A549 (cell line): ENCODE data around the gene MGP. TPM values are rescaled to one million over a fixed set of nuclear protein-coding genes. Genes with fewer than 3 reads are reported as not detected.

ENCODE experiments used
- ATAC-seq, 2 experiments: fragments of 200-7000 bp in 1 of 2; fragments of >200 bp in 1 of 2; cut with Nextera tagmentation in 1 of 2; cut with Tn5 transposase in 1 of 2; 3 replicates each; pipeline versions ENCODE4 v1.8.0 to v1.9.1; 2018 to 2020; ENCODE audit warnings: mild to moderate bottlenecking in 1 of 2, moderate library complexity in 1 of 2
- CTCF ChIA-PET: fragments of 300-600 bp; sonication (Branson Sonifier 250); formaldehyde crosslinking; extraction: SDS; loops from one replicate; lab custom pipeline; 2021; ENCODE audit warnings: antibody characterized with exemption, inconsistent platforms; lab: Yijun Ruan, JAX
- POLR2A ChIA-PET: fragments of 350-600 bp; formaldehyde crosslinking; extraction: SDS; loops from one replicate; lab custom pipeline; 2021; ENCODE audit warnings: antibody characterized with exemption, inconsistent platforms; lab: Yijun Ruan, JAX
- DNase-seq, 2 experiments: peaks; one replicate each; pipeline versions ENCODE4 v3.0.0 to v3.0.0-alpha.2; 2011 to 2016; ENCODE audit warnings: low read depth in 1 of 2, low spot score in 1 of 2
- FAIRE-seq: peaks from 2 replicates; lab custom pipeline; 2011; peaks lifted over from hg19 to GRCh38; lab: Jason Lieb, UNC
- H3K27ac ChIP-seq, 2 experiments: fragments of >200 bp; sonication (Bioruptor Twin); formaldehyde crosslinking; 3 replicates each; pipeline ENCODE4 v1.5.1; 2016 to 2017
- H3K4me1 ChIP-seq: fragments of >200 bp; sonication (Bioruptor Twin); formaldehyde crosslinking; 3 replicates; pipeline ENCODE4 v1.6.1; 2016
- H3K4me2 ChIP-seq: fragments of >200 bp; sonication (Bioruptor Twin); formaldehyde crosslinking; 3 replicates; pipeline ENCODE4 v1.6.1; 2016
- H3K4me3 ChIP-seq: fragments of >200 bp; sonication (Bioruptor Twin); formaldehyde crosslinking; 3 replicates; pipeline ENCODE4 v1.5.1; 2016
- H3K9me3 ChIP-seq: fragments of >200 bp; sonication (Bioruptor Twin); formaldehyde crosslinking; 3 replicates; pipeline ENCODE4 v1.6.1; 2016
- BHLHE40 ChIP-seq: IDR thresholded peaks from 2 replicates; pipeline ENCODE4 v1.6.1; 2012; ENCODE audit warnings: low read depth, low read length, inconsistent platforms
- CBX2 ChIP-seq: fragments of 200-600 bp; sonication (generic); IDR thresholded peaks from 2 replicates; pipeline ENCODE4 v1.6.1; 2016; ENCODE audit warnings: low read depth, mild to moderate bottlenecking, borderline replicate concordance
- CBX8 ChIP-seq: fragments of 200-600 bp; sonication (generic); IDR thresholded peaks from 2 replicates; pipeline ENCODE4 v1.6.1; 2016
- EHF ChIP-seq: fragments of 250-450 bp; sonication (Bioruptor Pico); IDR thresholded peaks from 2 replicates; pipeline ENCODE4 v1.5.0; 2020; ENCODE audit warnings: mild to moderate bottlenecking
- FOSL2 ChIP-seq, 2 experiments: fragments of 450-650 bp in 1 of 2; fragments of >200 bp in 1 of 2; sonication (Bioruptor Twin) in 1 of 2; formaldehyde crosslinking; IDR thresholded peaks; 2 replicates each; pipeline versions ENCODE4 v1.5.0 to v1.6.1; 2016 to 2020; ENCODE audit warnings: mild to moderate bottlenecking in 1 of 2, moderate library complexity in 1 of 2
- FOXS1 ChIP-seq: fragments of 250-450 bp; sonication (Bioruptor Pico); IDR thresholded peaks from 2 replicates; pipeline ENCODE4 v1.5.0; 2020; ENCODE audit warnings: mild to moderate bottlenecking, moderate library complexity
- HOXB13 ChIP-seq: fragments of 250-450 bp; sonication (Bioruptor Pico); IDR thresholded peaks from 2 replicates; pipeline ENCODE4 v1.5.0; 2020; ENCODE audit warnings: low read depth, mild to moderate bottlenecking, moderate library complexity
- JUN ChIP-seq, 2 experiments: fragments of >200 bp; sonication (Bioruptor Twin); formaldehyde crosslinking; IDR thresholded peaks; 2 replicates in 1 of 2; 3 replicates in 1 of 2; pipeline ENCODE4 v1.6.1; 2016 to 2017
- KDM1A ChIP-seq: fragments of 200-600 bp; sonication (generic); IDR thresholded peaks from 2 replicates; pipeline ENCODE4 v1.6.1; 2016; ENCODE audit warnings: low read depth, mild to moderate bottlenecking
- KDM5A ChIP-seq: fragments of 200-600 bp; sonication (generic); IDR thresholded peaks from 2 replicates; pipeline ENCODE4 v1.6.1; 2016; ENCODE audit warnings: antibody characterized with exemption, mild to moderate bottlenecking
- MAFK ChIP-seq: fragments of 450-650 bp; IDR thresholded peaks from 2 replicates; pipeline ENCODE4 v1.6.1; 2014; ENCODE audit not compliant: partially characterized antibody
- MAZ ChIP-seq: fragments of 150-350 bp; IDR thresholded peaks from 2 replicates; pipeline ENCODE4 v1.6.1; 2014; ENCODE audit warnings: antibody characterized with exemption, low read depth, low read length, borderline replicate concordance
- MYC ChIP-seq: IDR thresholded peaks from 2 replicates; pipeline ENCODE4 v1.6.1; 2012; ENCODE audit warnings: mild to moderate bottlenecking, inconsistent platforms, low read length, improper control_type of control experiment, borderline replicate concordance
- NFE2L2 ChIP-seq: fragments of 150-350 bp; conservative IDR thresholded peaks from 2 replicates; pipeline ENCODE4 v1.6.1; 2014; ENCODE audit warnings: low read length
- PHF8 ChIP-seq: fragments of 200-600 bp; sonication (generic); IDR thresholded peaks from 2 replicates; pipeline ENCODE4 v1.6.1; 2016; ENCODE audit warnings: low read depth, mild to moderate bottlenecking, antibody characterized with exemption, moderate library complexity, borderline replicate concordance
- POLR2A ChIP-seq: IDR thresholded peaks from 2 replicates; pipeline ENCODE4 v1.6.1; 2012; ENCODE audit warnings: mild to moderate bottlenecking, low read length
- RAD21 ChIP-seq, 2 experiments: fragments of >200 bp in 1 of 2; sonication (Bioruptor Twin) in 1 of 2; formaldehyde crosslinking in 1 of 2; IDR thresholded peaks in 1 of 2; conservative IDR thresholded peaks in 1 of 2; 2 replicates in 1 of 2; 3 replicates in 1 of 2; pipeline ENCODE4 v1.6.1; 2012 to 2018; ENCODE audit warnings: inconsistent platforms in 1 of 2
- RNF2 ChIP-seq: fragments of 200-600 bp; sonication (generic); IDR thresholded peaks from 2 replicates; pipeline ENCODE4 v1.6.1; 2016; ENCODE audit warnings: low read depth, mild to moderate bottlenecking, antibody characterized with exemption, moderate library complexity, borderline replicate concordance
- SMC3 ChIP-seq: fragments of >200 bp; sonication (Bioruptor Twin); formaldehyde crosslinking; IDR thresholded peaks from 3 replicates; pipeline ENCODE4 v1.6.1; 2018; ENCODE audit warnings: inconsistent platforms
- SREBF2 ChIP-seq: fragments of 450-650 bp; IDR thresholded peaks from 2 replicates; pipeline ENCODE4 v1.6.1; 2014; ENCODE audit warnings: mild to moderate bottlenecking, moderate library complexity
- WGBS: methylation state at CpG from one replicate; pipeline ENCODE4 v1.1.6; 2017; ENCODE audit errors: missing lambda C conversion rate; 5-methylcytosine and 5-hydroxymethylcytosine counted together
- polyA plus RNA-seq, 4 experiments: library from polyadenylated mRNA; depleted of rRNA in 3 of 4; stranded (reverse); fragments of >200 nt; fragmentation: RNase III in 1 of 4; extraction: RNeasy Plus Mini Kit Qiagen cat#74134 plus additional on column Dnase treatment in 1 of 4; gene quantifications; 2 replicates in 3 of 4; 3 replicates in 1 of 4; pipeline ENCODE4 v1.2.3, GENCODE V29; 2011 to 2017
- TF ChIP-seq, protein P1 (sequence below): fragments of 200-600 bp; sonication (generic); IDR thresholded peaks from 2 replicates; pipeline ENCODE4 v1.6.1; 2016; ENCODE audit warnings: antibody characterized with exemption, mild to moderate bottlenecking, moderate library complexity
- TF ChIP-seq, protein P2 (sequence below): fragments of 450-650 bp; IDR thresholded peaks from 2 replicates; pipeline ENCODE4 v1.6.1; 2014; ENCODE audit warnings: antibody characterized with exemption
- TF ChIP-seq, protein P3 (sequence below): IDR thresholded peaks from 2 replicates; pipeline ENCODE4 v1.6.1; 2012; ENCODE audit warnings: low read depth, borderline replicate concordance
- TF ChIP-seq, protein P4 (sequence below): fragments of 250-450 bp; sonication (Bioruptor Pico); IDR thresholded peaks from 2 replicates; pipeline ENCODE4 v1.5.0; 2021; ENCODE audit warnings: mild to moderate bottlenecking, moderate library complexity, borderline replicate concordance

MGP gene
- polyA plus RNA-seq, 2 of the 4 experiments (the other 2 are of a cell fraction): 0.16 to 0.30 TPM

DNA sequence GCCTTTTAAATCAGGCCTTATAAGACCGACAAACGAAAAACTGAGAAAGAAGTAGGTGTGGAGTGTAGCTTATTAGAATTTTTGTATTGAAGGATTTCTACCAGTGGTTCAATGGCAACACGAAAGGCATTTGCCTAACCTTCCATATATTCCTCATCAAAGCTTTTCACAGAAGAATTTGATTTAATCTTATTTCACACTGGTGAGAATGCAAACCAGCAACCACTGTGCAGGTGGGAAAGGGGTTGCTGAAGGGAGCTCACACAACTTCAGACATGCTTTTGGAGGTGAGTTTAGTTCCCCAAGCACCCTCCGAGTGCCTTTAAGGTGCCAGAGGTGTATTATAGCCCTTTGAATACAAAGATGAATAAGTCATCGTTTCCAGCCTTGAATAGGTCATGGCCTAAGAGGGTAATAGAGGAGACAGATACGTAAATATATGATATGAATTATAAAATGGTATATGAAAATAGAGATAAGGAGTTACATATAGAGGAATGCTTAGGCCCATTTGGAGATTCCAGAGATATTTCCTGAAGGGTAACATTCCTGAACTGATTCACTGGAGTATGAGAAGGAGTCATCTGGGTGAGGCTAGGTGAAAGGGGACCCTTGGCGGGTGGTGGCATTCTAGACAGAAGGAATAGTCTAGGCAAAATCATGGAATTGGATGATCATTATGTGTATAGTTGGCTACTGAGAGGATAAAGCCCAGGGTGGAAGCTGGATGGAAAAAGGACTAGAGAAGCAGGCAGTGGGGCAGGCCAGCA is 46.3 kb upstream of the MGP start:
- CTCF ChIA-PET: interaction anchor here (0.9 to 1.4 kb wide), 2 partner anchors 20 to 41 kb away, joined by 3 read pairs; no protein-coding TSS in a partner anchor
- 72% methylated on average over 7 of the region's 7 CpGs for WGBS
- no peak for ATAC-seq

DNA sequence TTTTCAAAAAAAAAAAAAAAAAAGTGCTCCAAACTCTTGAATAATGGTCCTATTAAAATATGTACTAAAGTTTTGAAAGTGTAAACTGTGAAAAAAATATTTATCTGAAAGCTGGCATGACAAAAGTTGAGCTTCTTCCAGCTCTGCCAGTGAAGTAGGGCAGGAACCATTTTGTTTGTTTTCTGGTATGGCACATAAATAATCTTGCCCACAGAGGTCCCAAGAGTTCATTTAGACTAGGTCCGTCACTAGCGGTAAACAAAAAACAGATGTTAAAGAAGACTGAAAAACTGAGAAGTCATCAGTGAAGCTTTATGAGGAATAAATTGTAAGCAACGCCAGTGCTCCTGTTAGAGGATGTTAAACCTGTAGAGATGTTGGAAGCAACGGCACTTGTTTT is 45.7 kb upstream of the MGP start:
- no peak overlapping the region for H3K27ac ChIP-seq
- H3K4me3 ChIP-seq: no peak overlapping the region
- no peak overlapping the region for H3K4me2 ChIP-seq
- POLR2A ChIA-PET: interaction anchor here (0.7 kb wide), 1 partner anchor 361 kb away, joined by 5 read pairs; no protein-coding TSS in a partner anchor
- CTCF ChIA-PET: interaction anchor here (1.4 kb wide), 1 partner anchor 41 kb away, joined by 3 read pairs; no protein-coding TSS in a partner anchor
- ATAC-seq (no peak), FAIRE-seq (no peak), DNase-seq (no peak)
- no peaks in the 10 kb centered on the region; the same call in 2 of the 3 replicates for H3K4me1 ChIP-seq
- 86% methylated on average over 4 of the region's 4 CpGs for WGBS
- no peaks in the 10 kb centered on the region for H3K9me3 ChIP-seq
- TF ChIP-seq FOSL2 (IDR thresholded peaks at IDR 0.05) (no peak), FOSL2 (CRISPR knock-in tag; IDR thresholded peaks at IDR 0.05) (no peak), NFE2L2 (no peak), JUN (IDR thresholded peaks at IDR 0.05) (no peak), CBX2 (no peak), MAZ (no peak), MAFK (no peak), SREBF2 (no peak), CBX8 (no peak), HOXB13 (CRISPR knock-in tag) (no peak), MYC (no peak), KDM5A (no peak), SMC3 (no peak), RNF2 (no peak)
- TF ChIP-seq, protein P1, sequence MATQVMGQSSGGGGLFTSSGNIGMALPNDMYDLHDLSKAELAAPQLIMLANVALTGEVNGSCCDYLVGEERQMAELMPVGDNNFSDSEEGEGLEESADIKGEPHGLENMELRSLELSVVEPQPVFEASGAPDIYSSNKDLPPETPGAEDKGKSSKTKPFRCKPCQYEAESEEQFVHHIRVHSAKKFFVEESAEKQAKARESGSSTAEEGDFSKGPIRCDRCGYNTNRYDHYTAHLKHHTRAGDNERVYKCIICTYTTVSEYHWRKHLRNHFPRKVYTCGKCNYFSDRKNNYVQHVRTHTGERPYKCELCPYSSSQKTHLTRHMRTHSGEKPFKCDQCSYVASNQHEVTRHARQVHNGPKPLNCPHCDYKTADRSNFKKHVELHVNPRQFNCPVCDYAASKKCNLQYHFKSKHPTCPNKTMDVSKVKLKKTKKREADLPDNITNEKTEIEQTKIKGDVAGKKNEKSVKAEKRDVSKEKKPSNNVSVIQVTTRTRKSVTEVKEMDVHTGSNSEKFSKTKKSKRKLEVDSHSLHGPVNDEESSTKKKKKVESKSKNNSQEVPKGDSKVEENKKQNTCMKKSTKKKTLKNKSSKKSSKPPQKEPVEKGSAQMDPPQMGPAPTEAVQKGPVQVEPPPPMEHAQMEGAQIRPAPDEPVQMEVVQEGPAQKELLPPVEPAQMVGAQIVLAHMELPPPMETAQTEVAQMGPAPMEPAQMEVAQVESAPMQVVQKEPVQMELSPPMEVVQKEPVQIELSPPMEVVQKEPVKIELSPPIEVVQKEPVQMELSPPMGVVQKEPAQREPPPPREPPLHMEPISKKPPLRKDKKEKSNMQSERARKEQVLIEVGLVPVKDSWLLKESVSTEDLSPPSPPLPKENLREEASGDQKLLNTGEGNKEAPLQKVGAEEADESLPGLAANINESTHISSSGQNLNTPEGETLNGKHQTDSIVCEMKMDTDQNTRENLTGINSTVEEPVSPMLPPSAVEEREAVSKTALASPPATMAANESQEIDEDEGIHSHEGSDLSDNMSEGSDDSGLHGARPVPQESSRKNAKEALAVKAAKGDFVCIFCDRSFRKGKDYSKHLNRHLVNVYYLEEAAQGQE: no peak
- TF ChIP-seq, protein P2, sequence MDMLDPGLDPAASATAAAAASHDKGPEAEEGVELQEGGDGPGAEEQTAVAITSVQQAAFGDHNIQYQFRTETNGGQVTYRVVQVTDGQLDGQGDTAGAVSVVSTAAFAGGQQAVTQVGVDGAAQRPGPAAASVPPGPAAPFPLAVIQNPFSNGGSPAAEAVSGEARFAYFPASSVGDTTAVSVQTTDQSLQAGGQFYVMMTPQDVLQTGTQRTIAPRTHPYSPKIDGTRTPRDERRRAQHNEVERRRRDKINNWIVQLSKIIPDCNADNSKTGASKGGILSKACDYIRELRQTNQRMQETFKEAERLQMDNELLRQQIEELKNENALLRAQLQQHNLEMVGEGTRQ: no peak
- TF ChIP-seq, protein P3, sequence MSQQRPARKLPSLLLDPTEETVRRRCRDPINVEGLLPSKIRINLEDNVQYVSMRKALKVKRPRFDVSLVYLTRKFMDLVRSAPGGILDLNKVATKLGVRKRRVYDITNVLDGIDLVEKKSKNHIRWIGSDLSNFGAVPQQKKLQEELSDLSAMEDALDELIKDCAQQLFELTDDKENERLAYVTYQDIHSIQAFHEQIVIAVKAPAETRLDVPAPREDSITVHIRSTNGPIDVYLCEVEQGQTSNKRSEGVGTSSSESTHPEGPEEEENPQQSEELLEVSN: no peak
- TF ChIP-seq, protein P4, sequence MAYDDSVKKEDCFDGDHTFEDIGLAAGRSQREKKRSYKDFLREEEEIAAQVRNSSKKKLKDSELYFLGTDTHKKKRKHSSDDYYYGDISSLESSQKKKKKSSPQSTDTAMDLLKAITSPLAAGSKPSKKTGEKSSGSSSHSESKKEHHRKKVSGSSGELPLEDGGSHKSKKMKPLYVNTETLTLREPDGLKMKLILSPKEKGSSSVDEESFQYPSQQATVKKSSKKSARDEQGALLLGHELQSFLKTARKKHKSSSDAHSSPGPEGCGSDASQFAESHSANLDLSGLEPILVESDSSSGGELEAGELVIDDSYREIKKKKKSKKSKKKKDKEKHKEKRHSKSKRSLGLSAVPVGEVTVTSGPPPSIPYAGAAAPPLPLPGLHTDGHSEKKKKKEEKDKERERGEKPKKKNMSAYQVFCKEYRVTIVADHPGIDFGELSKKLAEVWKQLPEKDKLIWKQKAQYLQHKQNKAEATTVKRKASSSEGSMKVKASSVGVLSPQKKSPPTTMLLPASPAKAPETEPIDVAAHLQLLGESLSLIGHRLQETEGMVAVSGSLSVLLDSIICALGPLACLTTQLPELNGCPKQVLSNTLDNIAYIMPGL (CRISPR knock-in tag): no peak

More for the DNA sequence above, 46.3 kb upstream of the MGP start:
- Histone ChIP-seq H3K4me2 (no peak overlapping the region), H3K4me3 (no peak overlapping the region), H3K9me3 (no peaks in the 10 kb centered on the region), H3K4me1 (no peaks in the 10 kb centered on the region; the same call in 2 of the 3 replicates), H3K27ac (no peak overlapping the region)
- POLR2A ChIA-PET: interaction anchor here (0.7 kb wide), 1 partner anchor 361 kb away, joined by 5 read pairs; no protein-coding TSS in a partner anchor
- no peak for FAIRE-seq
- no peak for DNase-seq
- TF ChIP-seq EHF (CRISPR knock-in tag): no peak
- no peak for TF ChIP-seq PHF8
- no peak for TF ChIP-seq CBX8
- no peak for TF ChIP-seq RAD21 (conservative IDR thresholded peaks at IDR 0.05 in 1 of 2, IDR thresholded peaks at IDR 0.05 in 1 of 2)
- TF ChIP-seq, protein P3: no peak
- TF ChIP-seq KDM1A: no peak
- TF ChIP-seq FOXS1 (CRISPR knock-in tag): no peak
- TF ChIP-seq KDM5A: no peak
- TF ChIP-seq BHLHE40: no peak
- no peak for TF ChIP-seq POLR2A
